Loucy (cell line): Measurements from ENCODE around the gene PSPC1.

Experiments
- CTCF ChIP-seq: fragments of 200-600 bp; sonication (generic); conservative IDR thresholded peaks from 2 replicates; pipeline ENCODE4 v1.5.1; 2014; ENCODE audit warnings: mild to moderate bottlenecking, antibody characterized with exemption, low read length
- EZH2phosphoT487 ChIP-seq: fragments of 200-600 bp; IDR thresholded peaks from 2 replicates; pipeline ENCODE4 v1.6.1; 2018; ENCODE audit warnings: antibody characterized with exemption, mild to moderate bottlenecking, moderate library complexity, borderline replicate concordance

- TF ChIP-seq CTCF (no peak), EZH2phosphoT487 (no peak)
These were observed 102.0 kb downstream of the PSPC1 start for GRCh38 chr13:19680751-19681150.
